PFSK-1 (cell line): ENCODE measurements around the gene SOX14.

Source experiments
- FOXP2 ChIP-seq: optimal IDR thresholded peaks from 2 replicates; pipeline ENCODE3; 2011; ENCODE audit warnings: borderline replicate concordance, control low read depth, inconsistent platforms; ENCODE audit not compliant: insufficient read depth; ENCODE audit errors: extremely low read length, extremely low read depth
- POLR2AphosphoS5 ChIP-seq: IDR thresholded peaks from 2 replicates; pipeline ENCODE4 v1.6.1; 2012; ENCODE audit warnings: low read depth, mild to moderate bottlenecking, control low read depth, low read length, moderate library complexity
- REST ChIP-seq, 2 experiments: IDR thresholded peaks; 2 replicates each; pipeline versions ENCODE4 v1.6.1 to v1.8.0; 2011 to 2012; ENCODE audit warnings: low read depth in 2 of 2, low read length in 2 of 2, control low read depth in 1 of 2, inconsistent platforms in 1 of 2, mild to moderate bottlenecking in 1 of 2, moderate library complexity in 1 of 2; ENCODE audit not compliant: insufficient read depth in 1 of 2
- SIN3A ChIP-seq: IDR thresholded peaks from 2 replicates; pipeline ENCODE4 v1.6.1; 2012; ENCODE audit warnings: mild to moderate bottlenecking, low read length, moderate library complexity, borderline replicate concordance; ENCODE audit not compliant: insufficient read depth
- TAF1 ChIP-seq: IDR thresholded peaks from 2 replicates; pipeline ENCODE4 v1.6.1; 2012; ENCODE audit warnings: low read length, control low read depth, borderline replicate concordance; ENCODE audit not compliant: insufficient read depth

Gene SOX14

GRCh38 chr3:137766041-137766875, 2.1 kb downstream of the SOX14 start:
- TF ChIP-seq FOXP2 (no peak), POLR2AphosphoS5 (no peak), SIN3A (no peak), REST (IDR thresholded peaks at IDR 0.05; ENCODE audit: insufficient read depth in 1 of 2, low read depth in 2 of 2, low read length in 2 of 2) (no peak), TAF1 (no peak)

- no peak for TF ChIP-seq TAF1
- no peak for TF ChIP-seq REST (IDR thresholded peaks at IDR 0.05; ENCODE audit: insufficient read depth in 1 of 2, low read depth in 2 of 2, low read length in 2 of 2)
- no peak for TF ChIP-seq POLR2AphosphoS5
- TF ChIP-seq SIN3A, result no peak
- TF ChIP-seq FOXP2, result no peak
Observed at GRCh38 chr3:137766876-137767537, 2.9 kb downstream of the SOX14 start.

- TF ChIP-seq POLR2AphosphoS5 (no peak), TAF1 (no peak), REST (IDR thresholded peaks at IDR 0.05; ENCODE audit: insufficient read depth in 1 of 2, low read depth in 2 of 2, low read length in 2 of 2) (no peak), SIN3A (no peak), FOXP2 (no peak)
Observed at GRCh38 chr3:137767538-137768360, 3.6 kb downstream of the SOX14 start.

GRCh38 chr3:137768361-137769321, 4.5 kb downstream of the SOX14 start:
- TF ChIP-seq REST (IDR thresholded peaks at IDR 0.05; ENCODE audit: insufficient read depth in 1 of 2, low read depth in 2 of 2, low read length in 2 of 2), result no peak
- TF ChIP-seq SIN3A, result no peak
- TF ChIP-seq TAF1, result no peak
- TF ChIP-seq FOXP2, result no peak
- no peak for TF ChIP-seq POLR2AphosphoS5
